GM08714 (cell line): ENCODE results near the gene ABTB1.

Source experiments
- H3K4me3 ChIP-seq: fragments of 200-500 bp; sonication (Bioruptor generic); 2 replicates; pipeline ENCODE4 v1.5.1; 2014; ENCODE audit warnings: mild to moderate bottlenecking, low read length, inconsistent platforms
- ZNF274 ChIP-seq: IDR thresholded peaks from 2 replicates; pipeline ENCODE4 v1.6.1; 2012; ENCODE audit warnings: mild to moderate bottlenecking, low read depth, low read length

ABTB1 gene

GRCh38 chr3:127672429-127673190 lies at the start of gene ABTB1:
ABTB1 (plus strand) TSS chr3:127672952; CDS start chr3:127673026, 74 bp downstream.
- H3K4me3 ChIP-seq: peak within 1 kb of the TSS; percentile 80; the same call in 1 of the 2 replicates
- no peak for TF ChIP-seq ZNF274

- TF ChIP-seq ZNF274: no peak
- no peak overlapping the region for H3K4me3 ChIP-seq
Observed at GRCh38 chr3:127624063-127624462, 48.7 kb upstream of the ABTB1 start.

GRCh38 chr3:127625821-127626220 lies 46.9 kb upstream of the ABTB1 start:
- H3K4me3 ChIP-seq: no peak overlapping the region

GRCh38 chr3:127628426-127628787 lies 44.3 kb upstream of the ABTB1 start:
- H3K4me3 ChIP-seq: no peak overlapping the region
- TF ChIP-seq ZNF274: no peak

More at GRCh38 chr3:127625821-127626220, 46.9 kb upstream of the ABTB1 start:
- TF ChIP-seq ZNF274: no peak

- H3K4me3 ChIP-seq: peak within 1 kb of the TSS; percentile 57; the same call in 1 of the 2 replicates
- TF ChIP-seq ZNF274: no peak
Observed at GRCh38 chr3:127628788-127629466, 43.8 kb upstream of the ABTB1 start, which contains the start of gene PODXL2. PODXL2 (plus strand) TSS chr3:127629185; CDS start chr3:127629220, 35 bp downstream.

GRCh38 chr3:127629467-127630403 lies 43.0 kb upstream of the ABTB1 start:
- H3K4me3 ChIP-seq: peak overlapping the region; percentile 57; the same call in 1 of the 2 replicates
- no peak for TF ChIP-seq ZNF274

GRCh38 chr3:127630811-127631714 lies 41.7 kb upstream of the ABTB1 start:
- TF ChIP-seq ZNF274: no peak
- H3K4me3 ChIP-seq: no peak overlapping the region

GRCh38 chr3:127632035-127632820 lies 40.5 kb upstream of the ABTB1 start:
- no peak for TF ChIP-seq ZNF274
- H3K4me3 ChIP-seq: no peak overlapping the region

- TF ChIP-seq ZNF274: no peak
- no peak overlapping the region for H3K4me3 ChIP-seq
Observed at GRCh38 chr3:127634653-127635052, 38.1 kb upstream of the ABTB1 start.

- H3K4me3 ChIP-seq: no peak overlapping the region
- no peak for TF ChIP-seq ZNF274
Observed at GRCh38 chr3:127637546-127637945, 35.2 kb upstream of the ABTB1 start.

GRCh38 chr3:127637971-127638370 lies 34.8 kb upstream of the ABTB1 start:
- H3K4me3 ChIP-seq: no peak overlapping the region
- no peak for TF ChIP-seq ZNF274

- no peak overlapping the region for H3K4me3 ChIP-seq
- TF ChIP-seq ZNF274: no peak
Observed at GRCh38 chr3:127639173-127640041, 33.3 kb upstream of the ABTB1 start.

- H3K4me3 ChIP-seq: no peak overlapping the region
- no peak for TF ChIP-seq ZNF274
Observed at GRCh38 chr3:127640042-127640355, 32.8 kb upstream of the ABTB1 start.
